Suprapubic skin (tissue), 3 donors: Measurements from ENCODE around the gene MAD2L1BP.

Experiments used
- POLR2AphosphoS5 ChIP-seq, 3 donors: sonication (generic); formaldehyde crosslinking; IDR thresholded peaks; one replicate each; pipeline ENCODE4 v1.6.1; 2017; ENCODE audit warnings: antibody characterized with exemption in 3 of 3
- TF ChIP-seq, protein P1 (sequence below), 2 donors: fragments of 200-600 bp in 1 of 2; fragments of 450-650 bp in 1 of 2; sonication (generic) in 1 of 2; IDR thresholded peaks; one replicate each; pipeline ENCODE4 v1.5.1; 2016 to 2019; ENCODE audit warnings: antibody characterized with exemption in 2 of 2, mild to moderate bottlenecking in 1 of 2, moderate library complexity in 1 of 2

GRCh38 chr6:43644940-43645612 is 9.4 kb downstream of the MAD2L1BP start, which contains the start of gene RSPH9:
- no peak for TF ChIP-seq POLR2AphosphoS5 (IDR thresholded peaks at IDR 0.05)
- TF ChIP-seq, protein P1, sequence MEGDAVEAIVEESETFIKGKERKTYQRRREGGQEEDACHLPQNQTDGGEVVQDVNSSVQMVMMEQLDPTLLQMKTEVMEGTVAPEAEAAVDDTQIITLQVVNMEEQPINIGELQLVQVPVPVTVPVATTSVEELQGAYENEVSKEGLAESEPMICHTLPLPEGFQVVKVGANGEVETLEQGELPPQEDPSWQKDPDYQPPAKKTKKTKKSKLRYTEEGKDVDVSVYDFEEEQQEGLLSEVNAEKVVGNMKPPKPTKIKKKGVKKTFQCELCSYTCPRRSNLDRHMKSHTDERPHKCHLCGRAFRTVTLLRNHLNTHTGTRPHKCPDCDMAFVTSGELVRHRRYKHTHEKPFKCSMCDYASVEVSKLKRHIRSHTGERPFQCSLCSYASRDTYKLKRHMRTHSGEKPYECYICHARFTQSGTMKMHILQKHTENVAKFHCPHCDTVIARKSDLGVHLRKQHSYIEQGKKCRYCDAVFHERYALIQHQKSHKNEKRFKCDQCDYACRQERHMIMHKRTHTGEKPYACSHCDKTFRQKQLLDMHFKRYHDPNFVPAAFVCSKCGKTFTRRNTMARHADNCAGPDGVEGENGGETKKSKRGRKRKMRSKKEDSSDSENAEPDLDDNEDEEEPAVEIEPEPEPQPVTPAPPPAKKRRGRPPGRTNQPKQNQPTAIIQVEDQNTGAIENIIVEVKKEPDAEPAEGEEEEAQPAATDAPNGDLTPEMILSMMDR (IDR thresholded peaks at IDR 0.05) = no peak
